Liver (tissue), 9 donors: ENCODE measurements around the gene BTBD9. TPM values are rescaled to one million over a fixed set of nuclear protein-coding genes. Genes with fewer than 3 reads are reported as not detected.

Experiments
- DNase-seq: peaks from one replicate; pipeline ENCODE4 v3.0.0-alpha.2; 2017; ENCODE audit warnings: low spot score
- H3K27ac ChIP-seq, 2 donors: one replicate each; pipeline ENCODE4 v1.7.0; 2013; ENCODE audit warnings: inconsistent platforms in 2 of 2, low read length in 2 of 2, control low read depth in 1 of 2, low read depth in 1 of 2, mild to moderate bottlenecking in 1 of 2
- H3K27me3 ChIP-seq, 4 donors: one replicate each; pipeline versions ENCODE4 v1.6.1 to v1.7.0; 2013; ENCODE audit warnings: low read length in 3 of 4, inconsistent platforms in 1 of 4, mild to moderate bottlenecking in 1 of 4, moderate library complexity in 1 of 4; ENCODE audit not compliant: control insufficient read depth in 4 of 4, insufficient read depth in 4 of 4
- H3K36me3 ChIP-seq, 4 donors: one replicate each; pipeline versions ENCODE4 v1.6.1 to v1.7.0; 2013; ENCODE audit warnings: low read length in 3 of 4, mild to moderate bottlenecking in 3 of 4, low read depth in 1 of 4, moderate library complexity in 1 of 4; ENCODE audit not compliant: control insufficient read depth in 4 of 4, insufficient read depth in 3 of 4
- H3K4me1 ChIP-seq, 4 donors: one replicate each; pipeline versions ENCODE4 v1.6.1 to v1.7.0; 2013; ENCODE audit warnings: low read length in 3 of 4, mild to moderate bottlenecking in 3 of 4, moderate library complexity in 1 of 4; ENCODE audit not compliant: control insufficient read depth in 4 of 4, insufficient read depth in 4 of 4
- H3K4me3 ChIP-seq, 3 donors: one replicate each; pipeline versions ENCODE4 v1.6.1 to v1.7.0; 2013; ENCODE audit warnings: low read length in 3 of 3, control low read depth in 1 of 3, low read depth in 1 of 3, mild to moderate bottlenecking in 1 of 3
- H3K9ac ChIP-seq, 2 donors: one replicate each; pipeline ENCODE4 v1.7.0; 2013; ENCODE audit warnings: low read length in 2 of 2, mild to moderate bottlenecking in 2 of 2, moderate library complexity in 2 of 2, control low read depth in 1 of 2, low read depth in 1 of 2
- H3K9me3 ChIP-seq, 4 donors: one replicate each; pipeline versions ENCODE4 v1.6.1 to v1.7.0; 2013; ENCODE audit warnings: low read length in 3 of 4; ENCODE audit not compliant: control insufficient read depth in 4 of 4
- CTCF ChIP-seq: fragments of 150-350 bp; IDR thresholded peaks from 2 replicates; pipeline ENCODE4 v1.5.1; 2017; ENCODE audit warnings: improper control_type of control experiment, low read depth, low read length; ENCODE audit not compliant: missing input control
- EGR1 ChIP-seq, 2 donors: IDR thresholded peaks; 2 replicates each; pipeline ENCODE4 v1.6.1; 2016 to 2018; ENCODE audit warnings: antibody characterized with exemption in 2 of 2, low read depth in 2 of 2
- FOXA1 ChIP-seq: IDR thresholded peaks from 2 replicates; pipeline ENCODE4 v1.6.1; 2016; ENCODE audit warnings: antibody characterized with exemption
- FOXA2 ChIP-seq: IDR thresholded peaks from 2 replicates; pipeline ENCODE4 v1.6.1; 2016; ENCODE audit warnings: antibody characterized with exemption
- GABPA ChIP-seq, 2 donors: IDR thresholded peaks in 1 of 2; conservative IDR thresholded peaks in 1 of 2; 2 replicates each; pipeline ENCODE4 v1.6.1; 2016; ENCODE audit warnings: antibody characterized with exemption in 2 of 2, mild to moderate bottlenecking in 1 of 2, moderate library complexity in 1 of 2
- HNF4A ChIP-seq, 2 donors: conservative IDR thresholded peaks; 2 replicates each; pipeline ENCODE4 v1.6.1; 2016; ENCODE audit warnings: antibody characterized with exemption in 2 of 2, mild to moderate bottlenecking in 2 of 2
- HNF4G ChIP-seq: IDR thresholded peaks from 2 replicates; pipeline ENCODE4 v1.6.1; 2016; ENCODE audit warnings: antibody characterized with exemption
- JUND ChIP-seq, 2 donors: IDR thresholded peaks; 2 replicates each; pipeline ENCODE4 v1.6.1; 2016; ENCODE audit warnings: antibody characterized with exemption in 2 of 2
- NR2F2 ChIP-seq: IDR thresholded peaks from 2 replicates; pipeline ENCODE4 v1.6.1; 2016; ENCODE audit warnings: antibody characterized with exemption
- RAD21 ChIP-seq, 2 donors: IDR thresholded peaks; 2 replicates each; pipeline ENCODE4 v1.6.1; 2016; ENCODE audit warnings: antibody characterized with exemption in 2 of 2, mild to moderate bottlenecking in 2 of 2
- RXRA ChIP-seq, 2 donors: IDR thresholded peaks; 2 replicates each; pipeline ENCODE4 v1.6.1; 2017 to 2018; ENCODE audit warnings: antibody characterized with exemption in 2 of 2, mild to moderate bottlenecking in 1 of 2
- SP1 ChIP-seq: IDR thresholded peaks from 2 replicates; pipeline ENCODE4 v1.6.1; 2018; ENCODE audit warnings: antibody characterized with exemption, mild to moderate bottlenecking
- TAF1 ChIP-seq: conservative IDR thresholded peaks from 2 replicates; pipeline ENCODE4 v1.6.1; 2016; ENCODE audit warnings: antibody characterized with exemption, mild to moderate bottlenecking
- YY1 ChIP-seq: IDR thresholded peaks from 2 replicates; pipeline ENCODE4 v1.6.1; 2016; ENCODE audit warnings: antibody characterized with exemption, mild to moderate bottlenecking
- ZBTB33 ChIP-seq: IDR thresholded peaks from 2 replicates; pipeline ENCODE4 v1.6.1; 2016; ENCODE audit warnings: antibody characterized with exemption
- WGBS: extraction: QIAGEN DNeasy Blood & Tissue Kit; methylation state at CpG from one replicate; pipeline ENCODE4 v1.1.7; 2013; 5-methylcytosine and 5-hydroxymethylcytosine counted together
- polyA plus RNA-seq, 2 donors: library from polyadenylated mRNA; stranded (reverse) in 1 of 2; unstranded in 1 of 2; fragments of 200-250 nt in 1 of 2; fragments of >200 nt in 1 of 2; fragmentation: Nextera tagmentation in 1 of 2; extraction: Ambion mirVana in 1 of 2; gene quantifications; one replicate each; pipeline versions ENCODE4 v1.2.1 to v1.2.3, GENCODE V29; 2013 to 2015
- total RNA-seq, 2 donors: library from RNA; depleted of rRNA; stranded (reverse); fragments of >200 nt; gene quantifications; one replicate each; pipeline ENCODE4 v1.2.3, GENCODE V29; 2014
- TF ChIP-seq, protein P1 (sequence below): IDR thresholded peaks from 2 replicates; pipeline ENCODE4 v1.6.1; 2016; ENCODE audit warnings: antibody characterized with exemption, mild to moderate bottlenecking
- TF ChIP-seq, protein P2 (sequence below): IDR thresholded peaks from 2 replicates; pipeline ENCODE4 v1.6.1; 2016; ENCODE audit warnings: antibody characterized with exemption
- TF ChIP-seq, protein P3 (sequence below): IDR thresholded peaks from 2 replicates; pipeline ENCODE4 v1.6.1; 2016; ENCODE audit warnings: antibody characterized with exemption
- donor health status: healthy.
- donor health status: healthy.
- donor health status: healthy.
- donor health status: healthy.
- donor health status: healthy.

The BTBD9 gene
- total and polyA plus RNA-seq, 4 donors = 2.0 to 12.4 (median 5.7) TPM

- H3K4me1 ChIP-seq = no peaks in the 10 kb centered on the region
- no peak overlapping the region for H3K4me3 ChIP-seq
- 79% methylated on average over 2 of the region's 2 CpGs for WGBS
- no peak overlapping the region for H3K9ac ChIP-seq
- H3K27me3 ChIP-seq = no peaks in the 10 kb centered on the region
- TF ChIP-seq YY1 (no peak), FOXA2 (no peak), TAF1 (no peak), RXRA (IDR thresholded peaks at IDR 0.05) (no peak), HNF4A (conservative IDR thresholded peaks at IDR 0.05) (no peak), HNF4G (no peak), JUND (IDR thresholded peaks at IDR 0.05) (no peak), RAD21 (IDR thresholded peaks at IDR 0.05) (no peak), SP1 (no peak), ZBTB33 (no peak), CTCF (no peak), GABPA (IDR thresholded peaks at IDR 0.05 in 1 of 2, conservative IDR thresholded peaks at IDR 0.05 in 1 of 2) (no peak), NR2F2 (no peak), FOXA1 (no peak), EGR1 (IDR thresholded peaks at IDR 0.05; ENCODE audit: low read depth in 2 of 2) (no peak)
- TF ChIP-seq, protein P1, sequence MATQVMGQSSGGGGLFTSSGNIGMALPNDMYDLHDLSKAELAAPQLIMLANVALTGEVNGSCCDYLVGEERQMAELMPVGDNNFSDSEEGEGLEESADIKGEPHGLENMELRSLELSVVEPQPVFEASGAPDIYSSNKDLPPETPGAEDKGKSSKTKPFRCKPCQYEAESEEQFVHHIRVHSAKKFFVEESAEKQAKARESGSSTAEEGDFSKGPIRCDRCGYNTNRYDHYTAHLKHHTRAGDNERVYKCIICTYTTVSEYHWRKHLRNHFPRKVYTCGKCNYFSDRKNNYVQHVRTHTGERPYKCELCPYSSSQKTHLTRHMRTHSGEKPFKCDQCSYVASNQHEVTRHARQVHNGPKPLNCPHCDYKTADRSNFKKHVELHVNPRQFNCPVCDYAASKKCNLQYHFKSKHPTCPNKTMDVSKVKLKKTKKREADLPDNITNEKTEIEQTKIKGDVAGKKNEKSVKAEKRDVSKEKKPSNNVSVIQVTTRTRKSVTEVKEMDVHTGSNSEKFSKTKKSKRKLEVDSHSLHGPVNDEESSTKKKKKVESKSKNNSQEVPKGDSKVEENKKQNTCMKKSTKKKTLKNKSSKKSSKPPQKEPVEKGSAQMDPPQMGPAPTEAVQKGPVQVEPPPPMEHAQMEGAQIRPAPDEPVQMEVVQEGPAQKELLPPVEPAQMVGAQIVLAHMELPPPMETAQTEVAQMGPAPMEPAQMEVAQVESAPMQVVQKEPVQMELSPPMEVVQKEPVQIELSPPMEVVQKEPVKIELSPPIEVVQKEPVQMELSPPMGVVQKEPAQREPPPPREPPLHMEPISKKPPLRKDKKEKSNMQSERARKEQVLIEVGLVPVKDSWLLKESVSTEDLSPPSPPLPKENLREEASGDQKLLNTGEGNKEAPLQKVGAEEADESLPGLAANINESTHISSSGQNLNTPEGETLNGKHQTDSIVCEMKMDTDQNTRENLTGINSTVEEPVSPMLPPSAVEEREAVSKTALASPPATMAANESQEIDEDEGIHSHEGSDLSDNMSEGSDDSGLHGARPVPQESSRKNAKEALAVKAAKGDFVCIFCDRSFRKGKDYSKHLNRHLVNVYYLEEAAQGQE = no peak
- TF ChIP-seq, protein P2, sequence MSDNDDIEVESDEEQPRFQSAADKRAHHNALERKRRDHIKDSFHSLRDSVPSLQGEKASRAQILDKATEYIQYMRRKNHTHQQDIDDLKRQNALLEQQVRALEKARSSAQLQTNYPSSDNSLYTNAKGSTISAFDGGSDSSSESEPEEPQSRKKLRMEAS = no peak
- TF ChIP-seq, protein P3, sequence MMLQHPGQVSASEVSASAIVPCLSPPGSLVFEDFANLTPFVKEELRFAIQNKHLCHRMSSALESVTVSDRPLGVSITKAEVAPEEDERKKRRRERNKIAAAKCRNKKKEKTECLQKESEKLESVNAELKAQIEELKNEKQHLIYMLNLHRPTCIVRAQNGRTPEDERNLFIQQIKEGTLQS = no peak
- no peak overlapping the region for H3K27ac ChIP-seq
- no peaks in the 10 kb centered on the region for H3K36me3 ChIP-seq
- no peaks in the 10 kb centered on the region for H3K9me3 ChIP-seq
- no peak for DNase-seq
These were observed 405.6 kb downstream of the BTBD9 start for GRCh38 chr6:38234141-38234540.
